ES-I3 (cell line): Measurements from ENCODE around the gene ZNF746.
"Not testable (repeated sequence)": the region's sequence is repeated elsewhere in the genome, so short reads cannot be mapped to it uniquely, and the experiment has no call there.

ENCODE experiments used
- H3K36me3 ChIP-seq: 2 replicates; pipeline ENCODE4 v1.6.1; 2013; ENCODE audit warnings: mild to moderate bottlenecking, low read length, control low read depth, moderate library complexity; ENCODE audit not compliant: insufficient read depth
- H3K4me1 ChIP-seq: 2 replicates; pipeline ENCODE4 v1.6.1; 2013; ENCODE audit warnings: mild to moderate bottlenecking, control low read depth, low read length; ENCODE audit not compliant: insufficient read depth
- H3K9ac ChIP-seq: 2 replicates; pipeline ENCODE4 v1.6.1; 2013; ENCODE audit warnings: low read depth, mild to moderate bottlenecking, low read length, moderate library complexity
- H3K9me3 ChIP-seq: 2 replicates; pipeline ENCODE4 v1.6.1; 2013; ENCODE audit warnings: mild to moderate bottlenecking, low read length, moderate library complexity; ENCODE audit not compliant: control insufficient read depth, insufficient read depth

Gene ZNF746

DNA sequence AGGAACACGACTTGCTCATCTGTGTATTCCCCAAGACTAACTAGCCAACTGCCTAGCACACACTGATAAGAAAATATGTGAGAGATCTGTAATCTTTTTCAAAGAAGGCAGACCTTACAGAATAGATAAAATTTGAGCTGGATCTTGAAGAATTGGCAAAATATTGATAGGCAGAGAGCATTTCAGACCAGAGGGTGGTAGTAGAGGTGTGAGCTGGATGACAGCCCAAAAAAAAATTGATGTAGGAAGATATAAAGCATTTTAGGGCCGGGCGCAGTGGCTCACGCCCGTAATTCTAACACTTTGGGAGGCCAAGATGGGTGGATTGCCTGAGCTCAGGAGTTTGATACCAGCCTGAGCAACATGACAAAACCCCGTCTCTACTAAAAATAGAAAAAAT, 1.2 kb upstream of the ZNF746 start:
- Histone ChIP-seq H3K4me1 (no peaks in the 10 kb centered on the region), H3K36me3 (peaks cover 1% of the 10 kb centered on the region; the same call in 1 of the 2 replicates), H3K9me3 (no peaks in the 10 kb centered on the region), H3K9ac (no peak overlapping the region)

DNA sequence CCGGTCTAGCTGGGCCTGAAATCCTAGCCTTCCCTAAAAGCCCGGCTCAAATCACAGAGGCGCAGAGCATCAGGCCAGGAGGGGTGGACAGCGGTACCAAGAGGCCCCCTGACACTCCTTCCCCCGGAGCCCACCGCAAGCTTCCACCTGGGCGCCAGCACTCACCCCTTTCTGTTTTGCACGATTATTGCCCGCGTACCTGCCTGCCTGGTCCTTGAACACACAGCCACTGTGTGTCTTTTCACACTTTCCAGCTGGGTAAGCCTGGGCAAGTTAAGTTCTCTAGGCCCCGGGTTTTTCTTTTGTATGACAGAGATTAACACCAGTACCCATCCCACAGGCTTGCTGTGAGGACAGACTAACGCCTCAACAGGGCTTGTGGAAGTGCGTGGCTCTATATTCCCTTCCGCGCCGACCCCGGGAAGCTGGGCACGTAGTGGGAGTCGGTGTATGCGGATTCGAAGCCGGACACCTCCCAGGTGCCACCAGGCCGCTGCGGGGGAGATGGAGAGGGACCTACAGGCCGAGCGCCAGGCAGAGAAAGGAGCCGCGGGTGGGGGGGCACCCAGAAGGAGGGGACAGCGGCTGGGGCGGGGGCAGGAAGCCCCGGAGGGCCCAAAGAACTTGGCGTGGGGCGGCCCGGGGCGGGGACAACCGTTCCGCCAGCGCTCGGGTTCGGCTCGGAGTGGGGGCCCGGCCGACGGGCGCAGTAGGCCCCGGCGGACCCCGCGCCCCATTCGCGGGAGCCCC, 792 bp downstream of the ZNF746 start:
- Histone ChIP-seq H3K4me1 (no peaks in the 10 kb centered on the region), H3K9me3 (no peaks in the 10 kb centered on the region)

DNA sequence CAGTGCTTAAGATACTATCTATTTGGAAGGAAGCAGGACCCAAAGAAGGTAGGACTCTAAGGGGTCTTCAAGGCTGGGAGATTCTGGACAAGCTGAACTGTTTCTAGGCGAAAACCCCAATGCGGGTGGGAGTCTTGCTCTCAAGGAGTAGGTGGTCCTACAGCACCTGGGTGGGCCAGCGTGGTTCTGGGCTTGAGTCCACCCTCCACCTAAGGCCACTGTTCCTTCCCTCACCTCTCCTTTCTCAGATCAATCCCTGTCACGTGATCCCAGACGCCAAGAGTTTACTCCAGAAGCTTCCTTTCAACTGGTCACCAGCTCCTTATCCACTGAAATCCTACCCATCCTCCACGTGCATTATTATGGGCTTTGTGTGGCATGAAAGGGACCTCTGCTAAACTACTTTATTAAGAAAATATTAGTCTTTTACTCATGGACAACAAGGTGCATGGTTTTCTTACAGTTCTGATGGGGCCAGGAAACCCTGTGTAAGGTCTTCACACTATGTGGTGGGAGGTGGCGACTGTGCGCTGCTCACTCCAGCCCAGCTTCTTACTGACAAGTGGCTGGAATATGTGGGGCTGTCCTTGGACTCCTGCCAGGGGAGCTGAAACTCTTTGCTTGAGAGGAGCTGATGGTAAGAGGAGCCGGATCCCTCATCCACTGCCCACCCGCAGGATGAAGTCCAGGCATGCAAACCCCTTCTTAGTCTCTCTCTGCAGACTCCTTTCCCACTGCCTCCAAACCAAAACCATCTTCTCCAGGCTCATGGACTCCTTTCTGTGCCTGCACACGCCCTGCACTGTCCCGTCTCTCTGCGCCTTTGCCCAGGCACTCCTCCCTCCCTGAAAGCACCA, 1.6 kb downstream of the ZNF746 start:
- Histone ChIP-seq H3K9me3 (no peaks in the 10 kb centered on the region), H3K36me3 (peaks cover 11% of the 10 kb centered on the region), H3K4me1 (no peaks in the 10 kb centered on the region), H3K9ac (no peak overlapping the region; the same call in 1 of the 2 replicates)

More for the DNA sequence above, 792 bp downstream of the ZNF746 start:
- peak overlapping the region; percentile 59 for H3K9ac ChIP-seq
- H3K36me3 ChIP-seq, result peaks cover 9% of the 10 kb centered on the region

GRCh38 chr7:149494738-149495368, 2.8 kb downstream of the ZNF746 start:
- no peak overlapping the region for H3K9ac ChIP-seq
- no peaks in the 10 kb centered on the region for H3K4me1 ChIP-seq
- H3K36me3 ChIP-seq, result peaks cover 11% of the 10 kb centered on the region
- no peaks in the 10 kb centered on the region for H3K9me3 ChIP-seq

DNA sequence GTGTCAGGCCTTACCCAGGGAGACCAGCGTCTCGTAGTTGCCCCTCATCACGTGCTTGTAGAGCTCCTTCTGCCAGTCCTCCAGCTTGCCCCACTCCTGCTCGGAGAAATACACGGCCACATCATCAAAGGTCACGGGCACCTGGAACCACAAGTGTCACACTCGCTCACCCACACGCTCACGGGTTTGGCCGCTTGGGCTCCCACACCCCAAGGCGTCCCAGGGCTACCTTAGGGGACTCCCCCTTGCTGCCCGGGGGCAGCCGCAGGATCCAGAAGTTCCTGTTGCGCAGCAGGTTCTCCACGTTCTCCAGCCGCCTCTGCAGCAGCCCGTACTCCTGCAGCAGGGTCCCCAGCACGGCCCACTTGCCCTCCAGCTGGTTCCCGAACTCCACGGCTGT, 3.6 kb downstream of the ZNF746 start:
- H3K36me3 ChIP-seq, result peaks cover 11% of the 10 kb centered on the region
- not testable (repeated sequence) for H3K4me1 ChIP-seq, H3K9ac ChIP-seq, H3K9me3 ChIP-seq

DNA sequence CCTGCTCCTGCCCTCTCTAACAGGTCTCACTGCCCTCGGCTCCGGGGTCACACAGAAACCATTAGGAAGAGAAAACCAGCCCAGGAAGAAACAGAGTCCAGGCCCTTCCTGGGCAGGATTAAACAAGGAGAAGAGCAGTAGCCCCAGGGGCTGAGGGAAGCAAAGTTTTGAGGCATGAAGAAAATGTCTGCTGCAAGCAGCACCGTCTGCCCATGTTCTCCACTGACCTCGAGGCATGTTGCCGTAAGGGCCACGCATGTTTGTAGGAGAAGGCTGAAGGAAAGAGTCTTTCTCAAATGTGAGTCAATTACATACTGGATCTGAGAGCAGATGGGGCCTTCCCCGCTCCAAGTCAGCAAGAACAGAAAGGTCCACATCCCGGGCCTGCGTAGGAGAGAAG, 4.2 kb downstream of the ZNF746 start:
- Histone ChIP-seq H3K9ac (no peak overlapping the region), H3K36me3 (peaks cover 11% of the 10 kb centered on the region), H3K9me3 (no peaks in the 10 kb centered on the region), H3K4me1 (no peaks in the 10 kb centered on the region)

DNA sequence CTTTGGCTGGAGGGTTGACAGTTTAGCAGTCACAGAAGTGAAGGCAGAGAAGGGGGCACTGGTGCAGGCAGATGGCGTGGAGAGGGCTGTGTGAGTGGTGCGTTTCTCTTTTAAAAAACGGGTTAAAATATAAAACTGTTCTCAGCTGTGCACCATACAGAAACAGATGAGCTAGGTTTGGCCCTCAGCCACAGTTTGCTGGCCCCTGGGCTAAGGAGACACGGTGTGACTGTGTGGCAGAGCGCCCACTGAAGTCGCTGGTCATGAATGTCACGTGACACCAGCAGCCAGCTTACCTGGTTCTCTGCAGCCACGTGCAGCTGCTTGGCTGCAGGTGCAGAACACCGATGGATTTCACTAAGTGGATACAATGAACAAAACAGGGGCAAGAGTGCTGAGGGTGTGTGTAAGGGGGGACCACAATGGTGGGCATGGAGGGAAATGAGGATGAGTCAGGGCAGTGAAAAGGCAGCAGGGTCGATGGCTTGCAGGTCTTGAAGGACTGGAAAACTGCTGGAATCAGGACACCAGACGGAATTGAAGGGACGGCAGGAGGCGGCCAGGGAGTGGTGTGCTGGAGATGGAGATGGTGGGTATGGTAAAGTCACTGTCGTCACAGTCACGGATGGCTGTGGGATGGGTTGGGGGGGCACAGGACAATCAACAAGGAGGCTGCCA, 7.4 kb downstream of the ZNF746 start:
- Histone ChIP-seq H3K36me3 (peaks cover 16% of the 10 kb centered on the region), H3K4me1 (no peaks in the 10 kb centered on the region), H3K9ac (no peak overlapping the region), H3K9me3 (no peaks in the 10 kb centered on the region)

DNA sequence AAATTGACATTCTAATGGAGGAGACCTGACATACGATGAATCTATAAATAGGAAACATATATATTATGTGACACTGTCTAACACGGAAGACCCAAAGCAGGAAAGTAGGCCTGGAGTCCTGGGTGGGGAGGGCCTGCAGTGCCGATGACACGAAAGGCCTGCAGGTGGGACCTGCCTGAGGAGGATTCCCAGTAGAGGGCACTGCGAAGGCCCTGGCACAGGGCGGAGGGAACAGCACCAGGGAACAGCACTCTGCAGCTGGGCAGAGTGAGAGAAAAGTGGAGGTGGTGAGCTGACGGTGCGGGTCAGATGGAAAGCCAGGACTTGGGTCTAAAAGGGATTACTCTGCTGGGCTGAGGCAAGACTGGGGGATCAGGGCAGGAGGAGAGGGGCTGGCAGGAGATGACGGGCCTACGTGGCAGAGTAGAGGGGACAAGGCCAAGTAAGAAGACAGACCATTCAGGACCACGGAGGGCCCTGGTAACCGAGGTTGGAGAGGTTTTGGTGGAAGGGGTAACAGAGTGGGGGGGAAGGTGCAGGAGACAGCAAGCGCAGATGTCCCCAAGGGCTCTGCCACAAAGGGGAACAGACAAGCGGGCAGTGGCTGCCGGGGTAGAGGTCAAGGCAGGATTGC, 8.1 kb downstream of the ZNF746 start:
- no peaks in the 10 kb centered on the region for H3K4me1 ChIP-seq
- H3K9ac ChIP-seq, result no peak overlapping the region
- no peaks in the 10 kb centered on the region for H3K9me3 ChIP-seq
- peaks cover 16% of the 10 kb centered on the region for H3K36me3 ChIP-seq

- Histone ChIP-seq H3K4me1 (peaks cover 8% of the 10 kb centered on the region; the same call in 1 of the 2 replicates), H3K36me3 (0 out of 2 replicates have a peak, but pooled peaks cover 3% of the 10 kb centered on the region), H3K9me3 (peaks cover 3% of the 10 kb centered on the region; the same call in 1 of the 2 replicates), H3K9ac (no peak overlapping the region)
Measured at GRCh38 chr7:149479568-149479967, 18.0 kb downstream of the ZNF746 start.

DNA sequence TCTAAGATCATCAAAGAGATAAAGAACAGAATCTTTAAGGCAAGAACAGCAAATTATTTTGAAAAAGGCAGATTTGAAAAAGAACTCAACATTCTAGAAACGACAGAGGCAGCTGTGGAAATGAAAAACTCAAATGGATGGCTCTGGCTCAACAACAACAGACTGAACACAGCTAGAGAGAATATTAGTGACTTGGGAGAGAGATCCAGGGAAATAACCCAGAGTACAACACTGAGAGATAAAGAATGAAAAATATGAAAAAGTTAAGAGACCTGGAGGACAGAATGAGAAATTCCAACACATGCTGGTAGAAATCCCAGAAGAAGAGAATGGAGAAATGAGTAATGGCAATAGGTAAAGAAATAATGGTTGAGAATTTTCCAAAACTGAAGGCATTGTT, 18.9 kb downstream of the ZNF746 start:
- H3K9me3 ChIP-seq, result peaks cover 3% of the 10 kb centered on the region; the same call in 1 of the 2 replicates
- H3K9ac ChIP-seq, result no peak overlapping the region
- H3K4me1 ChIP-seq, result peaks cover 8% of the 10 kb centered on the region; the same call in 1 of the 2 replicates
- H3K36me3 ChIP-seq, result 0 out of 2 replicates have a peak, but pooled peaks cover 3% of the 10 kb centered on the region

- H3K4me1 ChIP-seq, result peaks cover 8% of the 10 kb centered on the region; the same call in 1 of the 2 replicates
- peaks cover 3% of the 10 kb centered on the region; the same call in 1 of the 2 replicates for H3K9me3 ChIP-seq
- 0 out of 2 replicates have a peak, but pooled peaks cover 3% of the 10 kb centered on the region for H3K36me3 ChIP-seq
- H3K9ac ChIP-seq, result no peak overlapping the region
Measured at GRCh38 chr7:149477494-149478443, 19.8 kb downstream of the ZNF746 start.

GRCh38 chr7:149476791-149477190, 20.8 kb downstream of the ZNF746 start:
- Histone ChIP-seq H3K9ac (no peak overlapping the region), H3K36me3 (0 out of 2 replicates have a peak, but pooled peaks cover 3% of the 10 kb centered on the region), H3K9me3 (peaks cover 3% of the 10 kb centered on the region; the same call in 1 of the 2 replicates), H3K4me1 (peaks cover 8% of the 10 kb centered on the region; the same call in 1 of the 2 replicates)
